ENCODE data around the gene BHLHE23.

Gene BHLHE23

DNA sequence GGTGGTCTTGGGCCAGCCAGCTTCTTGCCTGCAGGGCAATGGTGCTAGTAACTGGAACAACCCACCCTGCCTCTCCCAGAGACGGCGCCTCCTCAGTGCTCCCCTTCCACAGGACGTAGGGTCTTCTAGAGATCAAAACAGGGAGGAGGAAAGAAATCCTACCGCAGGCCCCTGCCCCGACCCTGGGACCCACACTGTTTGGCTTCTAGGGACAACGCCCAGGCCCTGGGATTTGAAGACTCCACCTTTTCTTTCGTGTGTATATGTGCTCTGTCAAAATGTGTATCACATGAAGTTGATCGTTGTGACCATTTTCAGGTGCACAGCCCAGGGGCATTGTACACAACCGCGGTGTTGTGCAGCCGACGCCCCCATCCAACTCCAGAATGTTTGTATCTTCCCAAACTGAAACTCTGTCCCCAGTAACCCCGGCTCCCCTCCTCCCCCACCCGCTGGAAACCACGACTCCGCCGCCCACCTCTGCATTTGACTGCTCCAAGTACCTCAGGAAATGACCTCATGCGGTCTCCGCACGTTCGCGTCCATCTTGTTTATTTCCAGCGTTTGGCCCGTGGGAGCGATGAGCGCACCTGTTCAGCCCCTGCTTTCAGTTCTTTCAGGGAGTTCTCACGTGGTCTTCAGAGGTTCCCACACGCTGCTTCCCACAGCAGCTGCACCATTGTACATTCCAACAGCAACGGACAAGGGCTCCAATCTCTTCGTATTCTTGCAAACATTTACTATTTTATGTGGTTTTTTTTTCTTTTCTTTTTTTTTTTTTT is 3.4 kb upstream of the BHLHE23 start:
- WGBS (ENCODE audit: extremely low coverage, insufficient coverage, insufficient read length), result no CpG with 5 or more reads among the region's 30 CpGs

DNA sequence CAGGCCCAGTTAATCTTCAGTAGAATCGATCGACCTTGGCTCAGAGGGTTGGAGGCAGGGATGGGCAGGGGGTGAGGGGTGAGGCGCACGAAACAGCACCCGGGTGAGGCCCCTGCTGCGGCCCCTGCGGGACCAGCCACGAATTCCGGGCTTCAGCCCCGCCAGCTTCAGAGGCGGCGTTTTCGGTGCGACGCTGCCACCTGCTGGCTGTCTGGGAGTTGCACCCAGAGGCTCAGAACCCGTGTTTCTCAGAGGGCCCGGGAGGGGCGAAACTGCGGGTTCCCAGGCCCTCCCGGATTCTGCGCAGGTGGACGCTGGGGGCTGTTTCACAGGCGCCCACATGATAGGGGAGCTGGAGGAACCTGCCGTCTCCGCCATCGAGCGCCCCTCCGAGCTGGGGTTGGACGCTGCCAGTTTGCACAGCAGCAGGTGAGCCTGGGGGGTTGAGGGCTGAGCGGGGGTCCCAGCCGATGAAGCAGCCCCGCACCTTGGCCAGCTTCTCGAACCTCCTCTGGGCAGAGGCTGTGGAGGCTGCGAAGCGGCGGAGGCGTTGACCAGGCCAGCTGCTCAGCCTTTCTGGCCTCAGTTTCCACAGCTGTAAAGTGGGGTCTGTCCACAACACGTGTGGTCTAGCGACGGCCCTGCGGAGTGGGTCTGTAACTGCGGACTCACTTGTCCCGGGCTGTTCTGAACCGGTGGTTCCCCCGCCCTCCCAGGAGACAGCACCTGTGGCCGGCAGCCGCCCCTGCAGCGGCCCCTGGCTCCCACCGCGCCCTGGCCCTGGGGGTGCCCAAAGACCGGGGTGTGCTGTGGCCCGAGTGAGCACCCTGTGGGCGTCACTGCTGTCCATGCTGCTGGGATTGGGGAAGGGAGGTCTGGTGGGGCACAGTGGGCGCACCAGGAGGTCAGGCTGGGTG is 2.5 kb upstream of the BHLHE23 start:
- Histone ChIP-seq H2BK12ac (ENCODE audit: low read length) (no peak overlapping the region), H3K4me2 (ENCODE audit: low read length) (peak overlapping the region; percentile 48), H4K12ac (ENCODE audit: low read depth, low read length) (no peak overlapping the region), H2BK5ac (ENCODE audit: low read depth, low read length, poor library complexity) (no peak overlapping the region), H2AFZ (ENCODE audit: insufficient read depth, low read length, poor library complexity) (no peak overlapping the region), H3K23ac (ENCODE audit: low read length) (no peak overlapping the region), H3K4me1 (ENCODE audit: control insufficient read depth in 1 of 2, insufficient read depth in 2 of 2, low read length in 2 of 2) (peaks cover 2 to 4% of the 10 kb centered on the region in 2 experiments), H3K18ac (ENCODE audit: low read length) (peak overlapping the region; percentile 55), H3K4ac (ENCODE audit: low read depth, low read length) (no peak overlapping the region), H3K27ac (ENCODE audit: low read depth, low read length) (no peak overlapping the region), H3K27me3 (ENCODE audit: insufficient read depth, low read length) (peaks cover 44% of the 10 kb centered on the region), H3K9ac (ENCODE audit: low read length) (no peak overlapping the region), H3K79me2 (ENCODE audit: control insufficient read depth, insufficient read depth, low read length, poor library complexity) (no peaks in the 10 kb centered on the region), H3K79me1 (ENCODE audit: low read length) (no peaks in the 10 kb centered on the region), H3K36me3 (ENCODE audit: control insufficient read depth in 1 of 2, insufficient read depth in 2 of 2, low read length in 2 of 2) (no peaks in the 10 kb centered on the region), H4K8ac (ENCODE audit: low read depth, low read length) (no peak overlapping the region), H2AK5ac (ENCODE audit: low read length) (no peak overlapping the region), H3K4me3 (ENCODE audit: low read depth, low read length) (no peak overlapping the region), H3K14ac (ENCODE audit: low read length) (no peak overlapping the region), H3K9me3 (ENCODE audit: insufficient read depth, low read depth, low read length) (peaks cover 9% of the 10 kb centered on the region), H4K91ac (ENCODE audit: low read depth, low read length) (no peak overlapping the region), H2BK120ac (ENCODE audit: insufficient read depth, low read length, poor library complexity) (no peak overlapping the region)
- DNase-seq, result peak; percentile 53 to 87
- WGBS (ENCODE audit: extremely low coverage, insufficient coverage, insufficient read length), result no CpG with 5 or more reads among the region's 54 CpGs

More for the DNA sequence above, 3.4 kb upstream of the BHLHE23 start:
- Histone ChIP-seq H4K12ac (ENCODE audit: low read depth, low read length) (no peak overlapping the region), H3K18ac (ENCODE audit: low read length) (no peak overlapping the region), H3K14ac (ENCODE audit: low read length) (no peak overlapping the region), H2BK5ac (ENCODE audit: low read depth, low read length, poor library complexity) (no peak overlapping the region), H3K27me3 (ENCODE audit: insufficient read depth, low read length) (peaks cover 38% of the 10 kb centered on the region), H3K36me3 (ENCODE audit: control insufficient read depth in 1 of 2, insufficient read depth in 2 of 2, low read length in 2 of 2) (no peaks in the 10 kb centered on the region), H2AK5ac (ENCODE audit: low read length) (no peak overlapping the region), H3K79me1 (ENCODE audit: low read length) (no peaks in the 10 kb centered on the region), H3K9me3 (ENCODE audit: insufficient read depth, low read depth, low read length) (peaks cover 9% of the 10 kb centered on the region), H3K4ac (ENCODE audit: low read depth, low read length) (no peak overlapping the region), H4K8ac (ENCODE audit: low read depth, low read length) (no peak overlapping the region), H3K4me2 (ENCODE audit: low read length) (no peak overlapping the region), H2AFZ (ENCODE audit: insufficient read depth, low read length, poor library complexity) (no peak overlapping the region), H3K9ac (ENCODE audit: low read length) (no peak overlapping the region), H3K27ac (ENCODE audit: low read depth, low read length) (no peak overlapping the region), H3K23ac (ENCODE audit: low read length) (no peak overlapping the region), H3K4me3 (ENCODE audit: low read depth, low read length) (peak overlapping the region; percentile 23), H3K4me1 (ENCODE audit: control insufficient read depth in 1 of 2, insufficient read depth in 2 of 2, low read length in 2 of 2) (peaks cover 8 to 10% of the 10 kb centered on the region in 2 experiments), H2BK12ac (ENCODE audit: low read length) (no peak overlapping the region), H2BK120ac (ENCODE audit: insufficient read depth, low read length, poor library complexity) (no peak overlapping the region), H4K91ac (ENCODE audit: low read depth, low read length) (no peak overlapping the region), H3K79me2 (ENCODE audit: control insufficient read depth, insufficient read depth, low read length, poor library complexity) (no peaks in the 10 kb centered on the region)
- DNase-seq, result no peak

DNA sequence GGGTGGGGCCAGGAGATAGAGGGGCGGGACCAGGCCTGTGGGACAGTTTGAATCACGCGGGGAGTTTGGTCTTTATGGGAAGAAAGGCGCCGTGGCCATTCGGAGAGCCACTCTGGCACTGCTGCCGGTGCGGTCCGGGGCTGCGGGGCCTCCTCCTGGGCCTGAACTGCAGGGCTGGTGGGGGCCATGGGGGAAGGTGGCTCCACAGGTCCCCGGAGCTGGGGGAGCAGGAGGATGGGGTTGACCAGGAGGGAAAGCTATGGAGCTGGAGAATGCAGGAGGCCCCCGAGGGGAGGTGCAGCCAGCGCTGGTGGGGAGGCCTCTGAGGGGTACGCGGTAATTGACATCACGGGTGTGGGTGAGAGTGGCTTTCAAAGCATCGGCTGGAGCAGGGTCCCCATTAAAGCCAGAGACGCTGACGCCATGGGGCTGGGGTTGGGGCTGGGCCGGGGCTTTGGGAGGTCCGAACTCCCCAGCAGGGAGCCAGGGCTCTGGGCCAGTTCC is 1.8 kb upstream of the BHLHE23 start:
- Histone ChIP-seq H3K14ac (ENCODE audit: low read length) (no peak overlapping the region), H3K36me3 (ENCODE audit: control insufficient read depth in 1 of 2, insufficient read depth in 2 of 2, low read length in 2 of 2) (no peaks in the 10 kb centered on the region), H3K4me1 (ENCODE audit: control insufficient read depth in 1 of 2, insufficient read depth in 2 of 2, low read length in 2 of 2) (peaks cover 2 to 4% of the 10 kb centered on the region in 2 experiments), H3K4me3 (ENCODE audit: low read depth, low read length) (no peak overlapping the region), H3K79me1 (ENCODE audit: low read length) (no peaks in the 10 kb centered on the region), H2AFZ (ENCODE audit: insufficient read depth, low read length, poor library complexity) (no peak overlapping the region), H3K27me3 (ENCODE audit: insufficient read depth, low read length) (peaks cover 45% of the 10 kb centered on the region), H3K27ac (ENCODE audit: low read depth, low read length) (no peak overlapping the region), H2AK5ac (ENCODE audit: low read length) (no peak overlapping the region), H3K4me2 (ENCODE audit: low read length) (peak overlapping the region; percentile 48), H3K9ac (ENCODE audit: low read length) (no peak overlapping the region), H2BK5ac (ENCODE audit: low read depth, low read length, poor library complexity) (no peak overlapping the region), H3K23ac (ENCODE audit: low read length) (no peak overlapping the region), H3K9me3 (ENCODE audit: insufficient read depth, low read depth, low read length) (peaks cover 7% of the 10 kb centered on the region), H3K4ac (ENCODE audit: low read depth, low read length) (no peak overlapping the region), H4K12ac (ENCODE audit: low read depth, low read length) (no peak overlapping the region), H4K91ac (ENCODE audit: low read depth, low read length) (no peak overlapping the region), H2BK12ac (ENCODE audit: low read length) (no peak overlapping the region), H3K79me2 (ENCODE audit: control insufficient read depth, insufficient read depth, low read length, poor library complexity) (no peaks in the 10 kb centered on the region), H2BK120ac (ENCODE audit: insufficient read depth, low read length, poor library complexity) (no peak overlapping the region), H4K8ac (ENCODE audit: low read depth, low read length) (no peak overlapping the region), H3K18ac (ENCODE audit: low read length) (no peak overlapping the region)
- whole genome bisulfite sequencing (ENCODE audit: extremely low coverage, insufficient coverage, insufficient read length), result no CpG with 5 or more reads among the region's 21 CpGs
- DNase-seq, result no peak

DNA sequence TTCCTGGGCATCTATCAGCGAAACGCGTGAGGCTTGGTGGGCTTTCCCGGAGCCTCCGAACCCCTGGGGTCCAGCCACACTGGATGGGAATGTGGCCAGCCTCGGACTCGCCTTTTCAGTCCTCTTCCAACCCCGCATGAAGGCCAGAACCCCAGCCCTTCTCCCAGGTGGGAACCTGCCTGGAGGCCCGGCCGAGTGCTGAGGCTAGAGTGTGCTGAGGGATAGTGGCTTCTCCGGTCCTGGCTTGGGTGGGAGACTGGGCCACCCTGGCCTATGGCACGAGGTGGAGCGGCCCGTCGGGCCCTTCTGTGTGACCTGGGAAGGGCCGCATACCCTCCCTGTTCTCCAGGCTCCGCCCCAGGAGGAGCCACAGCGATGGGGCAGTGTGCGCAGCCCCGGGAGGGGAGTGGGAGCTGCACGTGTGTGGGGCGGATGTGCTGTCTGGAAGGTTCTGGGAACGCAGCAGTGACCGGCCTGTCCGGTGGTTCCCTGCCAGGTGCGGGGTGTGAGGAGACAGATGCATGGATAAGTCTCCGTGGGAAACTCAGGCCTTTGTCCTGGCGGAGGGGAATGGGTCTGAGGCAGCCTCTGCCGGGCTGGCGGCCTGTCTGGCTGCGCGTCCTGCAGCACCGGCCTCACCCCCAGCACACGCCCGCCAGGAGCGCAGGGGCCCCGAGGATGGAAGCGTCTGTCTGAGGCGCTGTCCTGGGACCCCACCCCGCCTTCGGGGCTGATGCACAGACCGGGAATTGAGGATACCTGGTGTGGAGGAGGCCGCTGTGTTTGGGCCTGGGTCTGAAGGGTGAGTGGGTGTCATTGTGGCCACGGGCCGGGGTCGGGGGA is 1.1 kb upstream of the BHLHE23 start:
- Histone ChIP-seq H3K4me2 (ENCODE audit: low read length) (no peak overlapping the region), H3K23ac (ENCODE audit: low read length) (no peak overlapping the region), H2AK5ac (ENCODE audit: low read length) (no peak overlapping the region), H4K91ac (ENCODE audit: low read depth, low read length) (no peak overlapping the region), H3K9me3 (ENCODE audit: insufficient read depth, low read depth, low read length) (peaks cover 7% of the 10 kb centered on the region), H3K79me1 (ENCODE audit: low read length) (no peaks in the 10 kb centered on the region), H3K79me2 (ENCODE audit: control insufficient read depth, insufficient read depth, low read length, poor library complexity) (no peaks in the 10 kb centered on the region), H2BK120ac (ENCODE audit: insufficient read depth, low read length, poor library complexity) (no peak overlapping the region), H3K27me3 (ENCODE audit: insufficient read depth, low read length) (peaks cover 48% of the 10 kb centered on the region), H3K27ac (ENCODE audit: low read depth, low read length) (no peak overlapping the region), H4K8ac (ENCODE audit: low read depth, low read length) (no peak overlapping the region), H3K4me1 (ENCODE audit: control insufficient read depth in 1 of 2, insufficient read depth in 2 of 2, low read length in 2 of 2) (peaks cover 2 to 4% of the 10 kb centered on the region in 2 experiments), H3K9ac (ENCODE audit: low read length) (no peak overlapping the region), H4K12ac (ENCODE audit: low read depth, low read length) (no peak overlapping the region), H3K36me3 (ENCODE audit: control insufficient read depth in 1 of 2, insufficient read depth in 2 of 2, low read length in 2 of 2) (no peaks in the 10 kb centered on the region), H3K18ac (ENCODE audit: low read length) (no peak overlapping the region), H2AFZ (ENCODE audit: insufficient read depth, low read length, poor library complexity) (no peak overlapping the region), H2BK5ac (ENCODE audit: low read depth, low read length, poor library complexity) (no peak overlapping the region), H3K4ac (ENCODE audit: low read depth, low read length) (no peak overlapping the region), H3K14ac (ENCODE audit: low read length) (no peak overlapping the region), H2BK12ac (ENCODE audit: low read length) (no peak overlapping the region), H3K4me3 (ENCODE audit: low read depth, low read length) (peak overlapping the region; percentile 28)
- DNase-seq, result no peak
- WGBS (ENCODE audit: extremely low coverage, insufficient coverage, insufficient read length), result no CpG with 5 or more reads among the region's 46 CpGs
